A549 (cell line): ENCODE data around the gene POLR1E.

Source experiments
- CHD2 ChIP-seq: fragments of 150-350 bp; IDR thresholded peaks from 2 replicates; pipeline ENCODE4 v1.6.1; 2014; ENCODE audit warnings: low read length; ENCODE audit not compliant: partially characterized antibody
- EP300 ChIP-seq, 2 experiments: fragments of >200 bp; sonication (Bioruptor Twin); formaldehyde crosslinking; IDR thresholded peaks; 2 replicates in 1 of 2; 3 replicates in 1 of 2; pipeline ENCODE4 v1.6.1; 2016 to 2017
- POLR2A ChIP-seq: IDR thresholded peaks from 2 replicates; pipeline ENCODE4 v1.6.1; 2012; ENCODE audit warnings: mild to moderate bottlenecking, low read length
- SREBF2 ChIP-seq: fragments of 450-650 bp; IDR thresholded peaks from 2 replicates; pipeline ENCODE4 v1.6.1; 2014; ENCODE audit warnings: mild to moderate bottlenecking, moderate library complexity
- TF ChIP-seq, protein P1 (sequence below): fragments of >200 bp; sonication (Bioruptor Twin); formaldehyde crosslinking; IDR thresholded peaks from 3 replicates; pipeline ENCODE4 v1.5.1; 2016
- TF ChIP-seq, protein P2 (sequence below): fragments of 450-650 bp; IDR thresholded peaks from 2 replicates; pipeline ENCODE4 v1.6.1; 2014; ENCODE audit warnings: antibody characterized with exemption

DNA sequence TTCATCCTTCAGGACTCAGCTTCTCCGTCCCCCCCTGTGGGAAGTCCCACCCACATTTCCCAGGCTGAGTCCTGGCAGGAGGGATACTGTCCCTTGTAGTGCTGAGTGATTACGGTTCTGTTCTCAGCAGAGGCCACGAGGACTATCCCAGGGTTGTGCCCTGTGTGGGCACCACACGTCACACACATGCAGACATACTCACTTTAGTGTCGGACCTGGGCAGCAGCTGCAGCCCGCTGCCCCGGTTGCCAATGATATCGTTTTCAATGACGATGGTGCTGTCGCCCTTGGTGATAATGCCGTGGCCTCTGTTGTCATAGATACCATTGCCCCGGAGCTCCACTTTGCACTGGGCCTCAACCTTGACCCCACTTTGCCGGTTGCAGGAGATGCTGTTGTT lies 32.2 kb downstream of the POLR1E start:
- TF ChIP-seq, protein P1, sequence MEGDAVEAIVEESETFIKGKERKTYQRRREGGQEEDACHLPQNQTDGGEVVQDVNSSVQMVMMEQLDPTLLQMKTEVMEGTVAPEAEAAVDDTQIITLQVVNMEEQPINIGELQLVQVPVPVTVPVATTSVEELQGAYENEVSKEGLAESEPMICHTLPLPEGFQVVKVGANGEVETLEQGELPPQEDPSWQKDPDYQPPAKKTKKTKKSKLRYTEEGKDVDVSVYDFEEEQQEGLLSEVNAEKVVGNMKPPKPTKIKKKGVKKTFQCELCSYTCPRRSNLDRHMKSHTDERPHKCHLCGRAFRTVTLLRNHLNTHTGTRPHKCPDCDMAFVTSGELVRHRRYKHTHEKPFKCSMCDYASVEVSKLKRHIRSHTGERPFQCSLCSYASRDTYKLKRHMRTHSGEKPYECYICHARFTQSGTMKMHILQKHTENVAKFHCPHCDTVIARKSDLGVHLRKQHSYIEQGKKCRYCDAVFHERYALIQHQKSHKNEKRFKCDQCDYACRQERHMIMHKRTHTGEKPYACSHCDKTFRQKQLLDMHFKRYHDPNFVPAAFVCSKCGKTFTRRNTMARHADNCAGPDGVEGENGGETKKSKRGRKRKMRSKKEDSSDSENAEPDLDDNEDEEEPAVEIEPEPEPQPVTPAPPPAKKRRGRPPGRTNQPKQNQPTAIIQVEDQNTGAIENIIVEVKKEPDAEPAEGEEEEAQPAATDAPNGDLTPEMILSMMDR: no peak
- TF ChIP-seq SREBF2 (no peak), EP300 (IDR thresholded peaks at IDR 0.05) (no peak), POLR2A (no peak), CHD2 (no peak)
- TF ChIP-seq, protein P2, sequence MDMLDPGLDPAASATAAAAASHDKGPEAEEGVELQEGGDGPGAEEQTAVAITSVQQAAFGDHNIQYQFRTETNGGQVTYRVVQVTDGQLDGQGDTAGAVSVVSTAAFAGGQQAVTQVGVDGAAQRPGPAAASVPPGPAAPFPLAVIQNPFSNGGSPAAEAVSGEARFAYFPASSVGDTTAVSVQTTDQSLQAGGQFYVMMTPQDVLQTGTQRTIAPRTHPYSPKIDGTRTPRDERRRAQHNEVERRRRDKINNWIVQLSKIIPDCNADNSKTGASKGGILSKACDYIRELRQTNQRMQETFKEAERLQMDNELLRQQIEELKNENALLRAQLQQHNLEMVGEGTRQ: no peak
